ENCODE results near the gene GGA3.

DNA sequence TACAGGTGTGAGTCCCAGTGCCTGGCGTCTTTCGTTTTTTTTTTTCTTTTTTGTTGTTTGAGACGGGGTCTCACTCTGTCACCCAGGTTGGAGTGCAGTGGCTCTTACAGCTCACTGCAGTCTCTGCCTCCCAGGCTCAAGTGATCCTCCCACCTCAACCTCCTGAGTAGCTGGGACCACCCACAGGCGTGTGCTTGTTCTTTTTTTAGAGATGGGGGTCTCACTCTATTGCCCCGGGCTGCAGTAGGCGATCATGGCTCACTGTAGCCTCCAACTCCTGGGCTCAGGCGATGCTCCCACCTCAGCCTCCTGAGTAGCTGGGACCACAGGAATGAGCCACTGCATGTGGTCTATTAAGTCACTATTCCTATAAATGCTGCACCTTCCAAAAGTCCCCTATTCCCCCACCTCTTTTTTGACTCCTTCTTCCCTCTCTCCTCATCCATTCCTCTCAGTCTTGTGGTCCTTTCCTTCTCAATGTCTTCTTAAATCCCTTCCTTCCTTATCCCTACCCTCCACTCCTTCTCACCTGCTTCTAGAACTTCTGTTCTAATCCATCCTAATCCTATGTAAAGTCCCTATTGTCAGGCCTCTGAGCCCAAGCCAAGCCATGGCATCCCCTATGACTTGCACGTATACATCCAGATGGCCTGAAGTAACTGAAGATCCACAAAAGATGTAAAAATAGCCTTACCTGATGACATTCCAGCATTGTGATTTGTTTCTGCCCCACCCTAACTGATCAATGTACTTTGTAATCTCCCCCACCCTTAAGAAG lies 9.2 kb downstream of the GGA3 start:
- no peak for TF ChIP-seq POLR2A (IDR thresholded peaks at IDR 0.05; ENCODE audit: low read length)
- TF ChIP-seq GATA1 (IDR thresholded peaks at IDR 0.05; ENCODE audit: low read depth, low read length), result no peak
